Calu3 (cell line): ENCODE results near the gene PBRM1. TPM values are rescaled to one million over a fixed set of nuclear protein-coding genes. Genes with fewer than 3 reads are reported as not detected.
A peak's percentile ranks its signal among the peaks of the same experiment; 100 is the strongest.

Experiments used
- BruUV-seq: library from RNA; stranded (reverse); fragments of 400-500 nt; replicated peaks from 2 replicates; lab custom pipeline; 2021; lab: Mats Ljungman, UMichigan
- CTCF ChIA-PET: fragments of 300-600 bp; sonication (Branson Sonifier 250); formaldehyde crosslinking; loops from one replicate; lab custom pipeline; 2022; ENCODE audit warnings: antibody characterized with exemption; lab: Charles Lee
- DNase-seq: peaks from one replicate; pipeline ENCODE4 v3.0.0; 2022
- H3K27ac Mint-ChIP-seq: one replicate; pipeline ENCODE4 v1.8.0; 2022; ENCODE audit warnings: mixed read lengths; ENCODE audit not compliant: unreplicated experiment
- H3K27me3 Mint-ChIP-seq: one replicate; pipeline ENCODE4 v1.8.0; 2022; ENCODE audit warnings: mixed read lengths; ENCODE audit not compliant: unreplicated experiment
- H3K36me3 Mint-ChIP-seq: one replicate; pipeline ENCODE4 v1.8.0; 2022; ENCODE audit warnings: mild to moderate bottlenecking, moderate library complexity, mixed read lengths; ENCODE audit not compliant: insufficient read depth, unreplicated experiment
- H3K4me1 Mint-ChIP-seq: one replicate; pipeline ENCODE4 v1.8.0; 2022; ENCODE audit warnings: mild to moderate bottlenecking, low read depth, mixed read lengths; ENCODE audit not compliant: unreplicated experiment
- H3K4me3 Mint-ChIP-seq: one replicate; pipeline ENCODE4 v1.8.0; 2022; ENCODE audit warnings: mild to moderate bottlenecking, low read depth, moderate library complexity, mixed read lengths; ENCODE audit not compliant: unreplicated experiment
- H3K9me3 Mint-ChIP-seq: one replicate; pipeline ENCODE4 v1.8.0; 2022; ENCODE audit warnings: low read depth, mixed read lengths; ENCODE audit not compliant: unreplicated experiment
- intact Hi-C: fragments of 100-400 bp; cut with micrococcal nuclease; formaldehyde crosslinking; loops from one replicate; pipeline ENCODE4 v1.10.0; 2022; ENCODE audit not compliant: unreplicated experiment
- total RNA-seq: library from RNA; stranded (reverse); gene quantifications from 2 replicates; pipeline ENCODE4 v1.2.3, GENCODE V29; 2022
- TF ChIP-seq, protein P1 (sequence below): fragments of 200-600 bp; IDR thresholded peaks from one replicate; pipeline ENCODE4 v1.8.0; 2022; ENCODE audit warnings: antibody characterized with exemption; ENCODE audit not compliant: unreplicated experiment

The PBRM1 gene
- total RNA-seq, 1 experiment from 2014 or later, result 54.9 TPM

DNA sequence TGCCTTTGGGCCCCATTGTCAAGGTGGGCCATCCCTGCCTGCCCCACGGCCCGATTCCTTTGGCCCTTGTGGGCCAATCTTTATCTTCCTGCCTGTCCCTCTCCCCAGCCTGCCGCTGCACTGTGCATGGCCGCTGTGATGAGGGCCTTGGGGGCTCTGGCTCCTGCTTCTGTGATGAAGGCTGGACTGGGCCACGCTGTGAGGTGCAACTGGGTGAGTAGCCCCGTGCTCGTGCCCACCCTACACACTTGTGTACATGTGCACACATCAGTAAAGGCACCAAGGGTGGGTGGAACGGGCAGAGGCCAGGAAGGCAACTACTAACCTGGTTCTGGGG lies 164.3 kb downstream of the PBRM1 start:
- BruUV-seq, result no TSS peak
- Mint-ChIP-seq H3K27ac (no peak overlapping the region), H3K4me3 (no peak overlapping the region), H3K27me3 (peaks cover 8% of the 10 kb centered on the region), H3K9me3 (no peaks in the 10 kb centered on the region), H3K36me3 (peaks cover 32% of the 10 kb centered on the region), H3K4me1 (no peaks in the 10 kb centered on the region)
- intact Hi-C loops, result no loop called here
- TF ChIP-seq, protein P1, sequence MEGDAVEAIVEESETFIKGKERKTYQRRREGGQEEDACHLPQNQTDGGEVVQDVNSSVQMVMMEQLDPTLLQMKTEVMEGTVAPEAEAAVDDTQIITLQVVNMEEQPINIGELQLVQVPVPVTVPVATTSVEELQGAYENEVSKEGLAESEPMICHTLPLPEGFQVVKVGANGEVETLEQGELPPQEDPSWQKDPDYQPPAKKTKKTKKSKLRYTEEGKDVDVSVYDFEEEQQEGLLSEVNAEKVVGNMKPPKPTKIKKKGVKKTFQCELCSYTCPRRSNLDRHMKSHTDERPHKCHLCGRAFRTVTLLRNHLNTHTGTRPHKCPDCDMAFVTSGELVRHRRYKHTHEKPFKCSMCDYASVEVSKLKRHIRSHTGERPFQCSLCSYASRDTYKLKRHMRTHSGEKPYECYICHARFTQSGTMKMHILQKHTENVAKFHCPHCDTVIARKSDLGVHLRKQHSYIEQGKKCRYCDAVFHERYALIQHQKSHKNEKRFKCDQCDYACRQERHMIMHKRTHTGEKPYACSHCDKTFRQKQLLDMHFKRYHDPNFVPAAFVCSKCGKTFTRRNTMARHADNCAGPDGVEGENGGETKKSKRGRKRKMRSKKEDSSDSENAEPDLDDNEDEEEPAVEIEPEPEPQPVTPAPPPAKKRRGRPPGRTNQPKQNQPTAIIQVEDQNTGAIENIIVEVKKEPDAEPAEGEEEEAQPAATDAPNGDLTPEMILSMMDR, result no peak
- DNase-seq, result no peak
- CTCF ChIA-PET, result no interaction called here

DNA sequence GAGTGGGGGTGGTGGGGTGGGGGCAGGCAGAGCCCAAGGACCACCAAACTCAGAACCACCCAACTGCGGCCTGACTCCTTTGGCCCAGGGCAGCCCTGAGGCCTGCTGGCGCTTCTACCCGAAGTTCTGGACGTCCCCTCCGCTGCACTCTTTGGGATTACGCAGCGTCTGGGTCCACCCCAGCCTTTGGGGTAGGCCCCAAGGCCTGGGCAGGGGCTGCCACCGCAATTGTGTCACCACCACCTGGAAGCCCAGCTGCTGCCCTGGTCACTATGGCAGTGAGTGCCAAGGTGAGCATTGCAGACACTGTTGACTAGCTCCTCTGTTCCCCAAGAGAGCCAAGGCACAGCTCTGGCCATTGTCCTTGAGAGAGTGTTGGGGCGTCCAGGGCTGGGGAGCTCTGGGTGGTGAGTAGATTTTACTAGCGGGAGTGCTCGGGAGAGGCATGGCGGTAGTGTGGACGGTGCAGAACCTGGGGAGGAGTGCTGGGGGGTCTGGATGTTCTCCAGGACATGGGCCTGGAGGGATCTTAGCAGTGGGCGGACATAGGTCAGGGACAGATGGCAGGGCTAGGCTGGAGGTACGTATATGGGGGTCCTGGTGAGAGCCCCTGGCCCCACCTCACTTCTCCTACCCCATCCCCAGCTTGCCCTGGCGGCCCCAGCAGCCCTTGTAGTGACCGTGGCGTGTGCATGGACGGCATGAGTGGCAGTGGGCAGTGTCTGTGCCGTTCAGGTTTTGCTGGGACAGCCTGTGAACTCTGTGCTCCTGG lies 164.8 kb downstream of the PBRM1 start:
- no peak overlapping the region for H3K27ac Mint-ChIP-seq
- peaks cover 8% of the 10 kb centered on the region for H3K27me3 Mint-ChIP-seq
- BruUV-seq, result no TSS peak
- no peak for DNase-seq
- CTCF ChIA-PET, result no interaction called here
- TF ChIP-seq, protein P1, result no peak
- no peaks in the 10 kb centered on the region for H3K9me3 Mint-ChIP-seq
- no peak overlapping the region for H3K4me3 Mint-ChIP-seq
- H3K4me1 Mint-ChIP-seq, result no peaks in the 10 kb centered on the region
- intact Hi-C loops, result no loop called here
- peaks cover 27% of the 10 kb centered on the region for H3K36me3 Mint-ChIP-seq

DNA sequence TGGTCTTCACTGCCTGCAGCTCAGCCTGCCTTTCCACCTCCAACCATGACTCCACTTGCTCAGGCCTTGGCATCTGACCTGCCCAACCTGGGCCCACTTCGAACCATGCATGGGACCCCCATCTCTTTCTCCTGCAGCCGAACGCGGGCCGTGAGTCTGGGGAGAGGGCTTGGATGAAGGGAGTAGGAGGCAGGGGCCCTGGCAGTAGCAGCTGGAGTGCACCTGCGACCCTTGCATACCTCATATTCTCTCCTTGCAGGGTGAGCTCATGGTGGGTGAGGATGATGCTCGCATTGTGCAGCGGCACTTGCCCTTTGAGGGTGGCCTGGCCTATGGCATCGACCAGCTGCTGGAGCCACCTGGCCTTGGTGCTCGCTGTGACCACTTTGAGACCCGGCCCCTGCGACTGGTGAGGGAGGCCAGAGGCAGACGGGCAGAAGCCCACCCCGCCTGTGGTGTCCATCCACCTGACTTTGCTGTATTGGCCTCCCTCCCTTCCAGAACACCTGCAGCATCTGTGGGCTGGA lies 165.5 kb downstream of the PBRM1 start:
- TF ChIP-seq, protein P1, result no peak
- Mint-ChIP-seq H3K36me3 (peaks cover 20% of the 10 kb centered on the region), H3K9me3 (no peaks in the 10 kb centered on the region), H3K27ac (no peak overlapping the region), H3K4me3 (no peak overlapping the region), H3K27me3 (peaks cover 15% of the 10 kb centered on the region), H3K4me1 (no peaks in the 10 kb centered on the region)
- no peak for DNase-seq
- intact Hi-C loops, result no loop called here
- CTCF ChIA-PET, result no interaction called here
- BruUV-seq, result no TSS peak

DNA sequence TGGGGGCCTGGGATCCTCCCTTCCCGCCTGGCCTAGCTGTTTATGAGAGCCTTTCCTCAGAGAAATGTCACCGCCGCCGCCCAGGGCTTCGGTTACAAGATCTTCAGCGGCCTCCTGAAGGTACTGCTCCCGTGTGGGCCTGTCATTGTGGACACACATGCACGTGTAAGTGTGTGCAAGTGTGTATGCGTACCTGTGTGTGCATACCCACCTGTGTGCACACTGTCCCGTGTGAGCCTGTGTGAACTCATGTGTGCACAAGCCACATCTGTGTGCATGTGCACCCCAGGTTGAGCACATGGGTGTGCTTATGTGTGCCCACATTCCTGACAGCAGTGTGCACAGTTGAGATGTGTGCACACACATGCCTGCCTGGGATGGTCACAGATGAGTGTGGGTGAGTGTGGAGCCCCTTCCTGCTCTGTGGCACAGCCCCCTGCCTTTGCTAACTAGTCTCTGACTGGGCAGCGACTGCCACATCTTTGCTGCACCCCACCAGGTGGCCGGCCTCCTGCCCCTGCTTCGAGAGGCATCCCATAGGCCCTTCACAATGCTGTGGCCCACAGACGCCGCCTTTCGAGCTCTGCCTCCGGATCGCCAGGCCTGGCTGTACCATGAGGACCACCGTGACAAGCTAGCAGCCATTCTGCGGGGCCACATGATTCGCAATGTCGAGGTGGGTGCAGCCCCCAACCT lies 166.1 kb downstream of the PBRM1 start:
- CTCF ChIA-PET, result no interaction called here
- Mint-ChIP-seq H3K27ac (no peak overlapping the region), H3K27me3 (peaks cover 21% of the 10 kb centered on the region), H3K4me1 (no peaks in the 10 kb centered on the region), H3K4me3 (peak overlapping the region; percentile 20), H3K36me3 (peaks cover 15% of the 10 kb centered on the region), H3K9me3 (no peaks in the 10 kb centered on the region)
- intact Hi-C loops, result no loop called here
- no peak for DNase-seq
- BruUV-seq, result no TSS peak
- TF ChIP-seq, protein P1, result no peak
